Mucosa of descending colon (tissue), 3 donors: ENCODE measurements around the gene C5AR1. TPM values are rescaled to one million over a fixed set of nuclear protein-coding genes. Genes with fewer than 3 reads are reported as not detected.
"Not testable (repeated sequence)": the region's sequence is repeated elsewhere in the genome, so short reads cannot be mapped to it uniquely, and the experiment has no call there.

Experiments
- ATAC-seq: fragments of 200-7000 bp; cut with Tn5 transposase; one replicate; pipeline ENCODE4 v1.9.1; 2020; ENCODE audit warnings: mild to moderate bottlenecking, moderate library complexity
- DNase-seq, 3 donors: peaks; one replicate each; pipeline ENCODE4 v3.0.0-alpha.2; 2020
- H3K36me3 ChIP-seq: fragments of 200-600 bp; one replicate; pipeline ENCODE4 v1.8.0; 2021; ENCODE audit warnings: low read depth, mild to moderate bottlenecking
- H3K4me1 ChIP-seq: fragments of 200-600 bp; one replicate; pipeline ENCODE4 v1.8.0; 2021; ENCODE audit warnings: low read depth, mild to moderate bottlenecking
- H3K4me3 ChIP-seq: fragments of 200-600 bp; one replicate; pipeline ENCODE4 v1.8.0; 2021; ENCODE audit warnings: mild to moderate bottlenecking
- H3K9me3 ChIP-seq: fragments of 200-600 bp; one replicate; pipeline ENCODE4 v1.8.0; 2021; ENCODE audit warnings: mild to moderate bottlenecking
- CTCF ChIP-seq: fragments of 200-600 bp; IDR thresholded peaks from one replicate; pipeline ENCODE4 v1.8.0; 2022; ENCODE audit warnings: antibody characterized with exemption, mild to moderate bottlenecking
- intact Hi-C, 2 donors: fragments of 100-400 bp; cut with DNase I in 1 of 2; cut with micrococcal nuclease in 1 of 2; formaldehyde crosslinking; loops; one replicate each; pipeline versions ENCODE4 v1.11.0 to v1.11.1; 2022; cut with DNase I, micrococcal nuclease
- total RNA-seq, 3 donors: library from RNA; stranded (reverse); fragmentation: NEBNext Ultra II Directional in 2 of 3; extraction: Animal tissue kit (Norgen Biotek cat#: 25700) in 2 of 3; gene quantifications; one replicate each; pipeline versions ENCODE4 v1.2.1 to v1.2.4, GENCODE V29; 2021 to 2023
- donor health status: DM: no; HTN: no; CAD: no; lungs with moderate emphysema.
- donor health status: DM: no; HTN: no; CAD: no.
- donor health status: DM: no; HTN: yes; CAD: no.

Gene C5AR1
- total RNA-seq, 3 donors from 2014 or later = 5.1 to 13.5 (median 7.9) TPM

GRCh38 chr19:47341734-47342133 is 32.1 kb downstream of the C5AR1 start:
- intact Hi-C loops = no loop called here

GRCh38 chr19:47343194-47343802 is 33.6 kb downstream of the C5AR1 start:
- no peaks in the 10 kb centered on the region for H3K4me1 ChIP-seq
- H3K36me3 ChIP-seq = no peaks in the 10 kb centered on the region
- H3K9me3 ChIP-seq = no peaks in the 10 kb centered on the region
- no peak for ATAC-seq
- no peak overlapping the region for H3K4me3 ChIP-seq
- intact Hi-C loops = no loop called here
- no peak for TF ChIP-seq CTCF
- no peak for DNase-seq

More at GRCh38 chr19:47341734-47342133, 32.1 kb downstream of the C5AR1 start:
- Histone ChIP-seq H3K4me3 (no peak overlapping the region), H3K36me3 (no peaks in the 10 kb centered on the region), H3K9me3 (no peaks in the 10 kb centered on the region), H3K4me1 (no peaks in the 10 kb centered on the region)
- no peak for TF ChIP-seq CTCF
- DNase-seq (no peak), ATAC-seq (no peak)

GRCh38 chr19:47344425-47344824 is 34.8 kb downstream of the C5AR1 start:
- Histone ChIP-seq H3K36me3 (no peaks in the 10 kb centered on the region), H3K4me3 (no peak overlapping the region), H3K4me1 (no peaks in the 10 kb centered on the region), H3K9me3 (no peaks in the 10 kb centered on the region)
- intact Hi-C loops = no loop called here
- DNase-seq (no peak), ATAC-seq (no peak)
- TF ChIP-seq CTCF = no peak

GRCh38 chr19:47346024-47346423 is 36.4 kb downstream of the C5AR1 start:
- ATAC-seq, H3K4me3 ChIP-seq, H3K36me3 ChIP-seq, DNase-seq, H3K4me1 ChIP-seq, intact Hi-C loops, H3K9me3 ChIP-seq: not testable (repeated sequence)

- intact Hi-C loops = no loop called here
- ATAC-seq (peak; percentile 100), DNase-seq (peak; percentile 99 to 100 (median 99))
- Histone ChIP-seq H3K36me3 (peaks cover 3% of the 10 kb centered on the region), H3K9me3 (no peaks in the 10 kb centered on the region), H3K4me3 (peak within 1 kb of the TSS; percentile 64), H3K4me1 (no peaks in the 10 kb centered on the region)
- TF ChIP-seq CTCF = peak; percentile 100
These were observed 39.4 kb downstream of the C5AR1 start, which contains the start of gene DHX34 for GRCh38 chr19:47348819-47349795. Gene DHX34 (plus strand): TSS chr19:47349315. CDS start chr19:47353031, 3,716 bp downstream.

- ATAC-seq = no peak
- no peak overlapping the region for H3K4me3 ChIP-seq
- intact Hi-C loops = no loop called here
These were observed 41.0 kb downstream of the C5AR1 start for GRCh38 chr19:47350630-47351029.

More at GRCh38 chr19:47350630-47351029, 41.0 kb downstream of the C5AR1 start:
- no peaks in the 10 kb centered on the region for H3K4me1 ChIP-seq
- no peak for DNase-seq
- no peaks in the 10 kb centered on the region for H3K9me3 ChIP-seq
- no peak for TF ChIP-seq CTCF
- peaks cover 3% of the 10 kb centered on the region for H3K36me3 ChIP-seq
